ENCODE results near the gene LDLRAD4.
"Not testable (repeated sequence)": the region's sequence is repeated elsewhere in the genome, so short reads cannot be mapped to it uniquely, and the experiment has no call there.

The LDLRAD4 gene

GRCh38 chr18:13471971-13472628, 253.5 kb downstream of the LDLRAD4 start:
- H3K4me1 Mint-ChIP-seq, result peaks cover 63% of the 10 kb centered on the region
- H3K9me3 Mint-ChIP-seq, result peaks cover 8% of the 10 kb centered on the region
- no peak overlapping the region for H3K4me3 Mint-ChIP-seq
- no peaks in the 10 kb centered on the region for H3K27me3 Mint-ChIP-seq
- peaks cover 32% of the 10 kb centered on the region for H3K36me3 Mint-ChIP-seq
- H3K27ac Mint-ChIP-seq, result no peak overlapping the region

GRCh38 chr18:13473751-13474150, 255.2 kb downstream of the LDLRAD4 start:
- no peaks in the 10 kb centered on the region for H3K9me3 Mint-ChIP-seq
- H3K36me3 Mint-ChIP-seq, result peaks cover 33% of the 10 kb centered on the region
- no peak overlapping the region for H3K4me3 Mint-ChIP-seq
- no peaks in the 10 kb centered on the region for H3K27me3 Mint-ChIP-seq
- no peak overlapping the region for H3K27ac Mint-ChIP-seq
- peaks cover 58% of the 10 kb centered on the region for H3K4me1 Mint-ChIP-seq

GRCh38 chr18:13474336-13474735, 255.8 kb downstream of the LDLRAD4 start:
- H3K4me1 Mint-ChIP-seq, result peaks cover 54% of the 10 kb centered on the region
- H3K4me3 Mint-ChIP-seq, result no peak overlapping the region
- no peak overlapping the region for H3K27ac Mint-ChIP-seq
- no peaks in the 10 kb centered on the region for H3K27me3 Mint-ChIP-seq
- H3K9me3 Mint-ChIP-seq, result no peaks in the 10 kb centered on the region
- peaks cover 35% of the 10 kb centered on the region for H3K36me3 Mint-ChIP-seq

- Mint-ChIP-seq H3K36me3 (peaks cover 31% of the 10 kb centered on the region), H3K9me3 (no peaks in the 10 kb centered on the region), H3K4me3 (no peak overlapping the region), H3K27ac (no peak overlapping the region), H3K4me1 (peaks cover 51% of the 10 kb centered on the region), H3K27me3 (no peaks in the 10 kb centered on the region)
Observed at GRCh38 chr18:13474907-13475545, 256.5 kb downstream of the LDLRAD4 start.

- not testable (repeated sequence) for H3K9me3 Mint-ChIP-seq, H3K27ac Mint-ChIP-seq, H3K27me3 Mint-ChIP-seq, H3K4me3 Mint-ChIP-seq
- peaks cover 43% of the 10 kb centered on the region for H3K4me1 Mint-ChIP-seq
- H3K36me3 Mint-ChIP-seq, result peaks cover 28% of the 10 kb centered on the region
Observed at GRCh38 chr18:13476312-13476711, 257.8 kb downstream of the LDLRAD4 start.

GRCh38 chr18:13477147-13477683, 258.7 kb downstream of the LDLRAD4 start:
- no peak overlapping the region for H3K4me3 Mint-ChIP-seq
- no peaks in the 10 kb centered on the region for H3K9me3 Mint-ChIP-seq
- no peaks in the 10 kb centered on the region for H3K27me3 Mint-ChIP-seq
- no peak overlapping the region for H3K27ac Mint-ChIP-seq
- peaks cover 41% of the 10 kb centered on the region for H3K4me1 Mint-ChIP-seq
- H3K36me3 Mint-ChIP-seq, result peaks cover 28% of the 10 kb centered on the region

- Mint-ChIP-seq H3K4me3 (no peak overlapping the region), H3K4me1 (peaks cover 48% of the 10 kb centered on the region), H3K27me3 (no peaks in the 10 kb centered on the region), H3K9me3 (no peaks in the 10 kb centered on the region), H3K27ac (peak overlapping the region; percentile 15), H3K36me3 (peaks cover 16% of the 10 kb centered on the region)
Observed at GRCh38 chr18:13480571-13481255, 262.2 kb downstream of the LDLRAD4 start.

- Mint-ChIP-seq H3K27ac (no peak overlapping the region), H3K4me1 (peaks cover 44% of the 10 kb centered on the region), H3K4me3 (no peak overlapping the region), H3K36me3 (peaks cover 13% of the 10 kb centered on the region), H3K9me3 (no peaks in the 10 kb centered on the region), H3K27me3 (no peaks in the 10 kb centered on the region)
Observed at GRCh38 chr18:13481331-13481730, 262.8 kb downstream of the LDLRAD4 start.

GRCh38 chr18:13481820-13482617, 263.5 kb downstream of the LDLRAD4 start:
- Mint-ChIP-seq H3K9me3 (no peaks in the 10 kb centered on the region), H3K4me1 (peaks cover 47% of the 10 kb centered on the region), H3K27ac (peak overlapping the region; percentile 85), H3K36me3 (peaks cover 12% of the 10 kb centered on the region), H3K27me3 (no peaks in the 10 kb centered on the region), H3K4me3 (no peak overlapping the region)

GRCh38 chr18:13482618-13482945, 264.0 kb downstream of the LDLRAD4 start:
- Mint-ChIP-seq H3K9me3 (no peaks in the 10 kb centered on the region), H3K4me3 (no peak overlapping the region), H3K27me3 (no peaks in the 10 kb centered on the region), H3K4me1 (peaks cover 52% of the 10 kb centered on the region), H3K27ac (peak overlapping the region; percentile 85), H3K36me3 (peaks cover 10% of the 10 kb centered on the region)

GRCh38 chr18:13483316-13484270, 265.0 kb downstream of the LDLRAD4 start:
- Mint-ChIP-seq H3K36me3 (peaks cover 5% of the 10 kb centered on the region), H3K9me3 (no peaks in the 10 kb centered on the region), H3K27me3 (no peaks in the 10 kb centered on the region), H3K4me3 (no peak overlapping the region), H3K27ac (peak overlapping the region; percentile 48), H3K4me1 (peaks cover 53% of the 10 kb centered on the region)

- Mint-ChIP-seq H3K36me3 (no peaks in the 10 kb centered on the region), H3K9me3 (no peaks in the 10 kb centered on the region), H3K27ac (no peak overlapping the region), H3K4me1 (peaks cover 46% of the 10 kb centered on the region), H3K4me3 (no peak overlapping the region), H3K27me3 (no peaks in the 10 kb centered on the region)
Observed at GRCh38 chr18:13485182-13485581, 266.6 kb downstream of the LDLRAD4 start.

- no peaks in the 10 kb centered on the region for H3K36me3 Mint-ChIP-seq
- no peaks in the 10 kb centered on the region for H3K9me3 Mint-ChIP-seq
- no peak overlapping the region for H3K27ac Mint-ChIP-seq
- H3K4me3 Mint-ChIP-seq, result no peak overlapping the region
- H3K27me3 Mint-ChIP-seq, result no peaks in the 10 kb centered on the region
- H3K4me1 Mint-ChIP-seq, result peaks cover 43% of the 10 kb centered on the region
Observed at GRCh38 chr18:13485604-13486003, 267.0 kb downstream of the LDLRAD4 start.

GRCh38 chr18:13486284-13486683, 267.7 kb downstream of the LDLRAD4 start:
- Mint-ChIP-seq H3K4me1 (peaks cover 43% of the 10 kb centered on the region), H3K27ac (peak overlapping the region; percentile 23), H3K4me3 (no peak overlapping the region), H3K9me3 (no peaks in the 10 kb centered on the region), H3K27me3 (no peaks in the 10 kb centered on the region), H3K36me3 (peaks cover 2% of the 10 kb centered on the region)
